ENCODE measurements around the gene MCTP2. TPM values are rescaled to one million over a fixed set of nuclear protein-coding genes. Genes with fewer than 3 reads are reported as not detected.

MCTP2 gene
- total and polyA plus RNA-seq, 3 donors from 2014 or later, result 6.7 to 13.8 (median 7.6) TPM

DNA sequence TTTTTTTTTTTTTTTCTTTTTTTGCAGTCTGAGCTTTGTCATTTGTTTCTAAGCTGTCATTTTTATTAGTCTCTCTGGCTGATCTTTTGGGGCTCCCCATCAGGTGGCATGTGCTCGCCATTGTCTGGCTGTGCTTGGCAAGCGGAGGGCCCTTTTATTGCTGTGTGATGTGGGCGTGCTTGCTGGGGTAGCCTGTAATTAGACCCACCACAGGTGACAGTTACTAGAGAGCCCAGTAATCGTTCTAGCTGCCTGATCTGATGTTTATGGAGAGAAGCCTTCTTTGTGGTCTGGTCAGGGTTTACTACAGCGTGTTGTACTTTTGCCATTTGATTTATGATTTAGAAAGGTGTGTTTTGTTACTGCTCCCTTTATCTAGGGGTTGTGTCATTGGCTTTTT is 179.9 kb downstream of the MCTP2 start:
- 82 to 95% methylated on average over 5 of the region's 5 CpGs for WGBS, 2 donors
- Histone ChIP-seq H3K4me3 (no peak overlapping the region), H3K36me3 (ENCODE audit: low read depth, missing control alignments) (no peaks in the 10 kb centered on the region), H3K4me1 (no peaks in the 10 kb centered on the region), H3K9me3 (no peaks in the 10 kb centered on the region), H3K27ac (no peak overlapping the region), H3K27me3 (no peaks in the 10 kb centered on the region)
- intact Hi-C loops (cut with DNase I; ENCODE audit: low total_unique reads), result no loop called here
- no peak for DNase-seq
- no peak for TF ChIP-seq POLR2A (IDR thresholded peaks at IDR 0.05)
- TF ChIP-seq, protein P1, sequence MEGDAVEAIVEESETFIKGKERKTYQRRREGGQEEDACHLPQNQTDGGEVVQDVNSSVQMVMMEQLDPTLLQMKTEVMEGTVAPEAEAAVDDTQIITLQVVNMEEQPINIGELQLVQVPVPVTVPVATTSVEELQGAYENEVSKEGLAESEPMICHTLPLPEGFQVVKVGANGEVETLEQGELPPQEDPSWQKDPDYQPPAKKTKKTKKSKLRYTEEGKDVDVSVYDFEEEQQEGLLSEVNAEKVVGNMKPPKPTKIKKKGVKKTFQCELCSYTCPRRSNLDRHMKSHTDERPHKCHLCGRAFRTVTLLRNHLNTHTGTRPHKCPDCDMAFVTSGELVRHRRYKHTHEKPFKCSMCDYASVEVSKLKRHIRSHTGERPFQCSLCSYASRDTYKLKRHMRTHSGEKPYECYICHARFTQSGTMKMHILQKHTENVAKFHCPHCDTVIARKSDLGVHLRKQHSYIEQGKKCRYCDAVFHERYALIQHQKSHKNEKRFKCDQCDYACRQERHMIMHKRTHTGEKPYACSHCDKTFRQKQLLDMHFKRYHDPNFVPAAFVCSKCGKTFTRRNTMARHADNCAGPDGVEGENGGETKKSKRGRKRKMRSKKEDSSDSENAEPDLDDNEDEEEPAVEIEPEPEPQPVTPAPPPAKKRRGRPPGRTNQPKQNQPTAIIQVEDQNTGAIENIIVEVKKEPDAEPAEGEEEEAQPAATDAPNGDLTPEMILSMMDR (IDR thresholded peaks at IDR 0.05), result no peak

GRCh38 chr15:94411846-94412245 is 180.5 kb downstream of the MCTP2 start:
- intact Hi-C loops (cut with DNase I; ENCODE audit: low total_unique reads), result no loop called here
- no peak for DNase-seq
- WGBS, 2 donors, result 82 to 94% methylated on average over 2 of the region's 2 CpGs

DNA sequence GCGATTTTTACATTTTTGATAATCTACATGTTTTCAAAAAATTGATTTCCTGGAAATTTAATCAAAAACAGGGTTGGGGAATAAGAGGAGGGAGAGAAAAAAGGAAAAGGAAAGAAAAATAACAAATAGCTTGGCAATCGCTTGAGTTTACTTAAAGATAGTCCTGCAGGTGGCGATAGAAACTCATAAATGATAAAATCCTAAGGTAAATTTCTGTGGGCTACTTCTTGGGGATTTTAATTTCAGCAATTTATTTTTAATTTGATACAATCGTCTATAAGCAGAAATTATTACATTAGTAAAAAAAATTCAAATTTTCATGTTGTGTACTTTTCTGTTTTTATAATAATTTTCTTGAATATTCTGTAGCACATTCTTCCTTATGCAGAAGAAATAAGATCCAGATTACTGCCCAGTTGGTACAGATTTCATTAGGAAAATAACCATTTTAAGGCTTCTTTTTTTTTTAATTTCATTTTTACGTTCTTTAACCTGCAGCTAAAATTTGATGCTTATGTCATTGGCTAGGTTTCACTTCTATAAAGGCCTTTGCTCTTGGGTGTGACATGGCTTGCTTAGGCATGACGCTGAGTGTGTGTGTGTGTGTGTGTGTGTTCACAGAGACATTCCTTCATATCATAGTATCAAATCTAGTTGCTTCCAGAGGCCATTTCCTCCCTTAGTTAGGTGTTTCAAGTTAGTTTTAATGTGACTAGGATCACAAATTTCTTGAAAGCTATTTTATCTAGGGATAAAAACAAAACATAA is 181.8 kb downstream of the MCTP2 start:
- WGBS, 2 donors, result 49 to 54% methylated on average over 6 of the region's 6 CpGs
- H3K4me3 ChIP-seq, result no peak overlapping the region
- DNase-seq, result no peak
- no peaks in the 10 kb centered on the region for H3K9me3 ChIP-seq
- H3K4me1 ChIP-seq, result no peaks in the 10 kb centered on the region
- intact Hi-C loops (cut with DNase I; ENCODE audit: low total_unique reads), result no loop called here
- no peaks in the 10 kb centered on the region for H3K36me3 ChIP-seq (ENCODE audit: low read depth, missing control alignments)
- no peak for TF ChIP-seq POLR2A (IDR thresholded peaks at IDR 0.05)
- TF ChIP-seq, protein P1 (IDR thresholded peaks at IDR 0.05), result peak in 1 of 3 experiments; percentile 42
- no peak overlapping the region for H3K27ac ChIP-seq
- H3K27me3 ChIP-seq, result no peaks in the 10 kb centered on the region

More at GRCh38 chr15:94411846-94412245, 180.5 kb downstream of the MCTP2 start:
- no peaks in the 10 kb centered on the region for H3K9me3 ChIP-seq
- no peaks in the 10 kb centered on the region for H3K27me3 ChIP-seq
- TF ChIP-seq, protein P1 (IDR thresholded peaks at IDR 0.05), result no peak
- TF ChIP-seq POLR2A (IDR thresholded peaks at IDR 0.05), result no peak
- no peak overlapping the region for H3K4me3 ChIP-seq
- no peak overlapping the region for H3K27ac ChIP-seq
- no peaks in the 10 kb centered on the region for H3K36me3 ChIP-seq (ENCODE audit: low read depth, missing control alignments)
- H3K4me1 ChIP-seq, result no peaks in the 10 kb centered on the region

- TF ChIP-seq, protein P1 (IDR thresholded peaks at IDR 0.05), result no peak
- TF ChIP-seq POLR2A (IDR thresholded peaks at IDR 0.05), result no peak
- H3K4me1 ChIP-seq, result no peaks in the 10 kb centered on the region
- DNase-seq, result no peak
- no peaks in the 10 kb centered on the region for H3K36me3 ChIP-seq (ENCODE audit: low read depth, missing control alignments)
- H3K4me3 ChIP-seq, result no peak overlapping the region
- H3K9me3 ChIP-seq, result no peaks in the 10 kb centered on the region
- H3K27me3 ChIP-seq, result no peaks in the 10 kb centered on the region
- intact Hi-C loops (cut with DNase I; ENCODE audit: low total_unique reads), result no loop called here
- H3K27ac ChIP-seq, result no peak overlapping the region
- 85 to 93% methylated on average over 2 of the region's 2 CpGs for WGBS, 2 donors
Measured at GRCh38 chr15:94414916-94415315, 183.6 kb downstream of the MCTP2 start.

DNA sequence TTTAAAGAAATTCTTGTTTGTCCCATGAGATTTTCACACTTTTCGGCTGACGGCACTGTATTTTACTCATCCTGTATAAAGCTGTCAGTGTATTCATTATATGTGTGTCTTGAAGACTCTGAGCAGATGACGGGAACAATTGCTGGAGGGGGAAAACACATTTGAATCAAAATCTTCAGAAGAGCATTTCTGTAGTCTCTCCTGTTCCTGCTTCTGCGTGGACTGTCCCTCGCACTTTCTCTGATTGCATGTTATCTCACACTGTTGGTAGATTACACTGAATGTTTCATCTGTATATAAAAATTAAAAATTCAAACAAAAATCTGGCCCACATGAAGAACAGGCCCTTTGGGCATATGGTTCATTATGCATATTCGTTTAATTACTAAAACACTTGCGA is 184.9 kb downstream of the MCTP2 start:
- DNase-seq, result no peak
- H3K4me1 ChIP-seq, result no peaks in the 10 kb centered on the region
- H3K27me3 ChIP-seq, result no peaks in the 10 kb centered on the region
- H3K4me3 ChIP-seq, result no peak overlapping the region
- intact Hi-C loops (cut with DNase I; ENCODE audit: low total_unique reads), result no loop called here
- no peak for TF ChIP-seq POLR2A (IDR thresholded peaks at IDR 0.05)
- TF ChIP-seq, protein P1 (IDR thresholded peaks at IDR 0.05), result no peak
- WGBS, 2 donors, result 93 to 94% methylated on average over 7 of the region's 7 CpGs
- H3K27ac ChIP-seq, result no peak overlapping the region
- H3K36me3 ChIP-seq (ENCODE audit: low read depth, missing control alignments), result no peaks in the 10 kb centered on the region
- H3K9me3 ChIP-seq, result no peaks in the 10 kb centered on the region
